ENCODE data around the gene PCNA.
"Not testable (repeated sequence)": the region's sequence is repeated elsewhere in the genome, so short reads cannot be mapped to it uniquely, and the experiment has no call there.

PCNA gene

DNA sequence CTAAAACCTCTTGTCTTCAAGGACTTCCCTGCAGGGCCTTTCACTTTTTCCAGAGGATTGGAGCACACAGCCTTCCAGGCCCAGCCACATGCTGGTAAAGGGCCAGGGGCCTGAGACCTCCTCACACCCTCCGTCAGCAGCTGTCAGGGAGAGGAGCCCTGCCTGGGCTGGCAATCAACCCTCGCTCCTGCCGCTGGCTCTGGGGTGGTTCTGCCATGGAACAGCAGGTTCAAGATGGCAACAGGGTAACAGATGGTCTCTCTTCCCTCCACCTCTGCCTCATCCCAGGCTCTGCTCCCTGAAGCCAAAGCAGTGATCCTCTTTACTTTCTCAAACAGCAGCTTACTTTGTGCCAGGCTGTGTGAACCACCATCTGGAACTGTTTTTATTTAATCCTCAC, 23.8 kb downstream of the PCNA start:
- no peak for DNase-seq

DNA sequence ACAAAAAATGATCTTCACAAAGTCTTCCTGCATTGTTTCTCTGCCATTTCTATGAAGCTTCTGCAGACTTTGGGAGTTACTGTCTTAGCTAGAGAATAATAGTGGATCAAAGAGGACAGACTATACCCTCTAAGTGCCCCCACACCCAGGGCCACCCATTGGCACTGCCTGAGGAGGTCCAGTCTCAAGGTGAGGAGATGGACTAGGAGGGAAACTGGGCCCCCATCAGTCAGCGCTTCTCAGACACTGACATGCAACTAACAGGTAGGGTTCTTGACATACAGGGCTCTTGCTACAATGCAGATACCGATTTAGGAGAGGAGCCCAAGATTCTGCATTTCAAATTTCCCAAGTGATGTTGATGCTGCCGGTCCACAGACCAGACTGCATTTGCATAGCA, 24.3 kb downstream of the PCNA start:
- no peak for DNase-seq

DNA sequence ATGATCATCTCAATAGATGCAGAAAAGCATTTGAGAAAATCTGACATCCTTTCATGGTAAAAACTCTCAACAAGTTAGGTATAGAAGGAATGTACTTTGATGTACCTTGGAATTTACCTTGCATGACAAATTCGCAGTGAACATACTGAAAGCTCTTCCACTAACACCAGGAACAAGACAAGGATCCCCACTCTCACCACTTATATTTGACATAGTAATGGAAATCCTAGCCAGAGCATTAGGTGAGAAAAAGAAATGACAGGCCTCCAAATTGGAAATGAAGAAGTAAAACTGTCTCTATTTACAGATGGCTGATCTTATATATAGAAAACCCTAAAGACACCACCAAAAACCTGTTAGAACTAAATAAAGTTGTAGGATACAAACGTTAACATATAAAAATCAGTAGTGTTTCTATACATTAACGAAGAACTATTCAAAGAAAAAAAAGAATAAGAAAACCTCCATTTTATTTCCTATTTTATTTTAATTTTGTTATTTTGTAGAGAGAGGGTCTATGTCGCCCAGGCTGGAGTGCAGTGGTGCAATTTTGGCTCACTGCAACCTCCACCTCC, 26.9 kb downstream of the PCNA start:
- no peak for DNase-seq

DNA sequence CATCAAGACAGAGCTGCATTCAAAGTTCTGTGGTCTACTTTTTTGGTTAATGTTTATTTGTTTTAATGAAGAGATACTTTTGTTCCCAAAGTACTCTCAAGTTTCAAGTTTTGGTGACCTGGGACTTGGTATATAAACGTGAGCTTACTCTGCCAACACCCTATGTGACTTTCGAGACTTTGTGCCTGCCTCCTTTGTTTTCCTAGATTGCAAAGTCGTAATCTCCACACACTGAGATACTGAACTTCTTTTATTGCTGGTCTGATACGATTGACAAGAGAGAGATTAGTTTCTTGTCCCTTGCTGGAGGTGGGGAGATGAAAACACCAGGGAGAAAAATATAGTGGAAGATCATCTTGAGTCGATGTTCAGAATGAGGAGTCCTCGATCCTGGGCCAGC, 27.9 kb downstream of the PCNA start:
- no peak for DNase-seq

DNA sequence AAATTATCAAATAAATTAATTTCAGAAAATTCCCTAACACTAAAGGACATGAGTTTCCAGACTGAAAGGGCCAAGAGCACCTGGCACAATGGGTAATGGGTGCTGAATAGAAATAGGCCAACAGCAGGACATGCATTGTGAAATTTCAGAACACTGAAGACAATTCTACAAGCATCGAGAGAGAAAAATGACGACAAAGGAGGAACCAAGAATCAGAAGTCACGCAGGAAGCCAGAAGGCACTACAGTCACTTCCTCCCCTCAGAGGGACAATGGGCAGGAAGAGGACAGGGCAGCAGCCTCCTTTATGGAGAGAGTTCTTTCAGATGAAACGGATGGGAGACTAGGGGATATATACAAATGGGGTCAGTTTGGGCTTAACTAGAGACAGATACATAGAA, 29.6 kb downstream of the PCNA start:
- DNase-seq: peak; percentile 32

DNA sequence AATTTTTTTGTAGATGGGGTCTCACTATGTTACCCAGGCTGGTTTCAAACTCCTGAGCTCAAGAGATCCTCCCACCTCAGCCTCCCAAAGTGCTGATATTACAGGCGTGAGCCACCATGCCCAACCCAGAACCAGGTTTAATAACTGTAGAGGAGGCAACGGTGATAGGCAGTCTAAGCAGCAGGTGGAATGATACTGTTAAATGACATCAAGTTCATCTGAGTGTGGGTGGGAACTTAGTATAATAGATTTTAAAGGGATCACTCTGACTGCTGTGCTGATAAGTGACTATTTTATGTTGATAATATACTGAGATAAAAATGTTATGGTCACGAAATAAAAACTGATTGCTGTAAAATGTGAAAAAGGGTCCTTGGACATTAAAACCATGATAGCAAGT, 31.1 kb downstream of the PCNA start:
- no peak for DNase-seq

DNA sequence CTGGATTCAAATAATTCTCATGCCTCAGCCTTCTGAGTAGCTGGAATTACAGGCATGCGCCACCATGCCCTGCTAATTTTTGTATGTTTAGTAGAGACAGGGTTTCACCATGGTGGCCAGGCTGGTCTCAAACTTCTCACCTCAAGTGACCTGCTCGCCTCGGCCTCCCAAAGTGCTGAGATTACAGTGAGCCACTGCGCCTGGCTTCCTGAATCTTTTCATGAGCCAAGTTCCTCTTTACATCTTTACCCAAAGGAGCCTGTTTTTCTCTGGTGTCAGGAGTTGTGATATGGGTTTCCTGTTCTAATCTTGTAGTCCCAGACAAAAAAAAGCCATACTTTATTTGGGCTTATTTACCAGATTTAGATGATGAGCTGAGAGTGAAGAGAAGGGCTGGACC, 34.4 kb downstream of the PCNA start:
- no peak for DNase-seq

DNA sequence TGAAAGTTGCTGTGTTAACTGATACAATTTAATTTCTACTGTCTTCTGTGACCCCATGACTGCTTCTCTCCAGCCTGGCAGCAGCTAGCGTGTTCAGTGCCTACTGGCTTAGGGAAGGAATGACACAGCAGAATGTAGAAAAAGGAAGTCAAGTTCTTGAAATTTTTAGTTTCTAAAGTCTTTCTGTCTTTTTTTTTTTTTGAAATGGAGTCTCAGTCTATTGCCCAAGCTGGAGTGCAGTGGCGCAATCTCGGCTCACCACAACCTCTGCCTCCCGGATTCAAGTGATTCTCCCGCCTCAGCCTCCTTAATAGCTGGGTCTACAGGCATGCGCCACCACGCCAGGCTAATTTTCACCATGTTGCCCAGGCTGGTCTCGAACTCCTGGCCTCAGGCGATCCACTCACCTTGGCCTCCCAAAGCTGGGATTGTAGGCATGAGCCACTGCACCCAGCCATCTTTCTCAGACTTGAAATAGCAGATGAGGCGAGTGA, 39.3 kb downstream of the PCNA start:
- no peak for DNase-seq

DNA sequence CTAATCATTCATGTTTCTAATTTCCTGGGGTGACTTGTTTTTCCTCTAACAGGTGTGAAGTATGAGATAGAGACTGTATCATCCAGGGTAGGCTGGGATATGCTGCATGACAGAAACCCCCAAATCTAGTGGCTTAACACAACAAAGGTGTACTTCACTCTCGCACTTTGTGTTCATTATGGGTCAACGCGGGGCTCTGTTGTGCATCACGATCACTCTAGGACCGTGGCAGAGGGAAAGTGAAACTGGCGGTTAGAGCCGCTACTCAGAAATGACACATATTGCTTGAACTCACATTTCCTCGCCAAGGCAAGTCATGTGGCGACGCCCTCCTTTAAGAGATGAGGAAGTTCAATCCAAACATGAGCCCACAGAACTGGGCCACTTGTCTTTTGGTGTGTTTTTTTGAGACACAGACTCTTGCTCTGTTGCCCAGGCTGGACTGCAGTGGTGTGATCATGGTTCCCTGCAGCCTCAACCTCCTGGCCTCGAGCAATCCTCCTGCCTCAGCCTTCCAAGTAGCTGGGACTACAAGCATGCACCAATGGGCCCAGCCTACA, 41.3 kb downstream of the PCNA start:
- peak; percentile 84 for DNase-seq

DNA sequence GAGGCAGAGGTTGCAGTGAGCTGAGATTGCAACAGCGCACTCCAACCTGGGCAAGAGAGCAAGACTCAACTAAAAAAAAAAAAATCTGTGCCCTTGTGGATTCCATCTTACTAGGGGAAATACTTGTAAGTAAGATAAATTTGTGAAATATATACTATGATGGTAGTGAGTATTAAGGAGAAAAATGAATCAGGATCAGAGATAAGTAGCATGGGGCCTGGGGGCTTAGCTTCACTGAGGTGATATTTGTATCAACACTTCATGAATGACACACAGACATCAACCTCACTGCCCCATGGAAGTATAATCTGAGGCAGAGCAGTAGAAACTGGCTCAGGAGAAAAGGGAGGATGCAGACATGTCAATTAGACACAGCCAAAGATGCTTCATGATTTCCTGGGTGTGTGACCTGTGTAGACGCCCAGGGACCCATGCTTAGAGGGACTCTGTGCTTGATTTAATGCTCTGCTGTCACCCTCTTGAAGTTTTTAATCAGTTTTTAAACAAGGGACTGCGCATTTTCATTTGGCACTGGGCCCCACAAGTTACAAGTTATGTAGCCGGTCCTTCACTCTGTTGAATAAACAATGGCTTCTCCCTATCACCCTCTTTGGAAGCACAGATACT, 41.9 kb downstream of the PCNA start:
- peak; percentile 40 for DNase-seq

DNA sequence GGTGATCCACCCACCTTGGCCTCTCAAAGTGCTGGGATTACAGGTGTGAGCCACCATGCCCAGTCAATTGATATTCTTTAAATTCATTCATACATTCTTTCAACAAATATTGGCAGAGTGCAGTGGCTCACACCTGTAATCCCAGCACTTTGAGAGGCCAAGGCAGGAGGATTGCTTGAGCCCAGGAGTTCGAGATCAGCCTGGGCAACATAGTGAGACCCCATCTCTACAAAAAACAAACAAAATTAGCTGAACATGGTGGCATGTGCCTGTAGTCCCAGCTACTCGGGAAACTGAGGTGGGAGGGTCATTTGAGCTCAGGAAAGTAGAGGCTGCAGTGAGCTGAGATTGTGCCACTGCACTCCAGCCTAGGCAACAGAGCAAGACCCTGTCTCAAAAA, 42.8 kb downstream of the PCNA start:
- not testable (repeated sequence) for DNase-seq

DNA sequence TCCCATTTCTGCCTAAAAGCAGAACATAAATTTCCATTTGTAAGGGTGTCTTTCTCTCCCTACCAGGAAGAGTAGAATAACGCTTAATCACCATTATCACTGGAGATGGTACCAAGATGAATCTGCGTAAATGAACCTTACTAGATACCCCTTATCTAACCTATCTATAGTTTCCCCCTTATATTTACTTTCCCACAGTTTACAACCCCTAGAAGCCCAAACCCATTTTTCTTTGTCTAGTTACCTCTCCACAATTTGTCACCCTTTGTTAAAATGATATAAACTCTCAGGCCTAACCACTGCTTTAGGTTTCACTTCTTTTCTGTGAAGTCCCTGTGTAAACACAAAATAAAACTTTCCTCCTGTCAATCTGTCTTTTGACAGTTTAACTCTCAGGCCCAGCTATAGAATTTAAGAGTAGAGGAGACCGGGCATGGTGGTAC, 45.5 kb downstream of the PCNA start:
- no peak for DNase-seq

DNA sequence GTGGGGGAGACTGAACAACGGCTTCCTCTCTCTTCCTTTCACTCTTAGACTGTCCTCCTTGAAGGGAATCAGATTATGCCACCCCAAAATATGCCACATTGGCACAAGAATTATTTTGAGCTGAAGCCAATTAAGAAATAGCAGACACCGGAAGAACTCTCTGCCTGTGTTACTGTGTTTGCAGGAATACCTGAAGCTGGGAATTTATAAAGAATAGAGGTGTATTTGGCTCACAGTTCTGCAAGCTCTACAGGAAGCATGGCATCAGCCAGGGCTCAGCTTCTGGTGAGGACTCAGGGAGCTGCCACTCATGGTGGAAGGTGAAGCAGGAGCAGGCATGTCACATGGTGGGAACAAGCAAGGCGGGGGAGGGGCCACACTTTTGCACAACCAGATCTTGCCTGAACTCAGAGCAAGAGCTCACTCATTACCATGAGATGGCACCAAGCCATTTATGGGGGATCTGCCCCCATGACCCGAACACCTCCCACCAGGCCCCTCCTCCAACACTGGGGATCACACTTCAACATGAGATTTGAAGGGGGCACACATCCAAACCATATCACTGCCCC, 46.0 kb downstream of the PCNA start:
- no peak for DNase-seq

DNA sequence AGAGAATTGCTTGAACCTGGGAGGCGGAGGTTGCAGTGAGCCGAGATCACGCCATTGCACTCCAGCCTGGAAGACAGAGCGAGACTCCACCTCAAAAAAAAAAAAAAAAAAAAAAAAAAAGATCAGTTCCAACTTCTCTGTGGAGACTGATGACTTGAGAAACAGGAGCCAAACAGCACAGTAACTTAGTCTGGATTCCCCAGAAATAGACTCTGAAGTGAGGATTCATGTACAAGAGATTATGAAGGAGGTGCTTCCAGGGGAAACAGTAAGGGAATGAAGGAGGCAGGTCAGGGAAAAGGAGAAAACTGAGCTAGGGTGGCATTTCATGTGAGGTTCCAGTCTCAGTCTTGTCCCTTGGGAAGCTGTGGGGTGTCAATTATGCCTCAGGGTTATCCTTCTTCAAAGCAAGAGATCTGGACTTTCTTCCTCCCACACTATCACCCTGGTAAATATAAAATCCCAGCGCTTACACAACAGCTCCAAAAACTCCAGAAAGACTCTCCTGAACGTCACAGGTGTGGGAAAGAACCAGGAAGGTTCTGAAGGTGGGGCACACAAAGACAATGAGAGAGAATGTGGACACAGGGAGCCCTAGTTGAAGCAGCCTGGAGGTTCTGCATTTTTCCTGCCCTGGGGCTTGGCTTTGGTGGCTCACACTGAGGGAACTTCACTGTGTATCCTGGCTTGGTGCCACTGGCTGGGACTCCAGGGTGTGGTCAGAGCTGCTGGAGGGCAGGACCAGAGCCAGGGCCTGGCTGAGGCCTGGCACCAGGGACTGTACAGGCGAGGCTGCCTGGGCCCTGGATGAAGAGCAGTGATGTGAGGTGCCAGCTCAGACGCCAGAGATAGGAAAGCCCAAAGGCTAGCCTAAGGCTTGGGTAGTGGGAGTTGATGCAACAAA, 46.8 kb downstream of the PCNA start:
- no peak for DNase-seq

DNA sequence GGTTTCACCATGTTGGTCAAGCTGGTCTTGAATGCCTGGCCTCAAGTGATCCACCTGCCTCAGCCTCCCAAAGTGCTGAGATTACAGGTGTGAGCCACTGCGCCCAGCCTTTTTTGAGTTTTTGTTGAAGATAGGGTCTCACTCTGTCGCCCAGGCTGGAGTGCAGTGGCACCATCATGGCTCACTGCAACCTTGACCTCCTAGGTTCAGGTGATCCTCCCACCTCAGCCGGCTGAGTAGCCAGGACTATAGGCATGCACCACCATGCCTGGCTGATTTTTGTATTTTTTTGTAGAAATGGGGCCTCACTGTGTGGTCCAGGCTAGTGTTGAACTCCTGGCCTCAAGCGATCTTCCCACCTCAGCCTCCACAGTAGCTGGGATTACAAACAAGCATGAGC, 47.8 kb downstream of the PCNA start:
- DNase-seq: not testable (repeated sequence)

DNA sequence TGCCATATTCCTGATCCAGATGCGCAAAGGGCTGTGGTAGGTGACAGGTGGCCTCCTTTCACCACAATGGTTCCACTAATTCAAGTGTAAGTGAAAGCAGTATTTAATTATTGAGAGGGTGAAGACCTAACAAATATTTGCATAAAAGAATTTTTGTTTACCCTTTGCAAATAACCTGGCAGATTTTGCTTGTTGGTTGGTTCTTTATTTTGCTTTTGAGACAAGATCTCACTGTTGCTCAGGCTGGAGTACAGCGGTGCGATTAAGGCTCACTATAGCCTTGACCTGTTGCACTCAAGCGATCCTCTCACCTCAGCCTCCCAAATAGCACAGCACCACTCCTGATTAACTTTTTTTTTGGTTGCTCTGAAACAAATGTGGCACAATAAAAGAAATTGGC, 49.2 kb downstream of the PCNA start:
- no peak for DNase-seq

DNA sequence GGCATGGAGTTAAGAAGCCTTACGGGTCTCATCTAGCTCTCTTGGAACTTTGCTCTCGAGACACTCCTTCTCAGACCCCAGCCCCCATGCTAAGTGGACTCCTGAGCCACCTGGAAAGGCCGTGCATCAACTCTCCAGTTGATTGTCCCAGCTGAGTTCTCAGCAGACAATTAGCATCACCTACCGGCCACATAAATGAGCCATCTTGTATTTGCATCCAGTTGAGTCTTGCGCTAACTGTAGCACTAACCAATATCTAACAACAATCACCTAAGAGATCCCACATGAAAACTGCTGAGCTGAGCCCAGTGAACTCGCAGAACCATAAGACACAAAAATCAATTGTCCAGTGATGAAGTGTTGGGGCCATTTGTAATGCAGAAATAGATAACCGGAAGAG, 49.7 kb downstream of the PCNA start:
- no peak for DNase-seq

DNA sequence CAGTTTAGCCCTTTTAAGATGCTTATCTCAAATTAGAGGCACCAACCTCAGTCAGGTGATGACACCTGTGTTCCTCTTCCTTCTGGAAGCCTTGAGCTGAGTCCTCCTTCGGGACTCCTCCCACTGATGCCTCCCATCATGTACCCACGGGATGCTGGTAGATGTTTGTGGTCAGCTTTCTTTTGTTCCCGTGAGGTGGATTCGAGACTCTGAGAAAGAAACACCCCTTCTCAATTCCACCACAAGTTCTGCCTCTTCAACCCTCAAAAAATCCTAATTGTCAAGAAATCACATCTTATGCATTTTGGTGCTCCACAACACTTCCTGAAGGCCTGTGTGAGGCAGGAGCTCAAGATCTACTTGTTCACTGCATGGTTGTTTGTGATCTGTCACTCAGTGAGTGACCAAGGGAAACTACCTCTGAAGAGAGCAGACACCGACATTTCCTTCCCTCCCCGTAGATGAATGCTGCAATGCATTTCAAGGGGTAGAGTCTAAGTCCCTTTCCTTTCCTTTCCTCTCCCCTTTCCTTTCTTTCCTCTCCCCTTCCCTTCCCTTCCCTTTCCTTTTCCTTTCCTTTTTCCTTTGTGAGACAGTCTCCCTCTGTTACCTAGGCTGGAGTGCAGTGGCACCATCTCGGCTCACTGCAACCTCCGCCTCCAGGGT, 50.5 kb downstream of the PCNA start:
- no peak for DNase-seq

DNA sequence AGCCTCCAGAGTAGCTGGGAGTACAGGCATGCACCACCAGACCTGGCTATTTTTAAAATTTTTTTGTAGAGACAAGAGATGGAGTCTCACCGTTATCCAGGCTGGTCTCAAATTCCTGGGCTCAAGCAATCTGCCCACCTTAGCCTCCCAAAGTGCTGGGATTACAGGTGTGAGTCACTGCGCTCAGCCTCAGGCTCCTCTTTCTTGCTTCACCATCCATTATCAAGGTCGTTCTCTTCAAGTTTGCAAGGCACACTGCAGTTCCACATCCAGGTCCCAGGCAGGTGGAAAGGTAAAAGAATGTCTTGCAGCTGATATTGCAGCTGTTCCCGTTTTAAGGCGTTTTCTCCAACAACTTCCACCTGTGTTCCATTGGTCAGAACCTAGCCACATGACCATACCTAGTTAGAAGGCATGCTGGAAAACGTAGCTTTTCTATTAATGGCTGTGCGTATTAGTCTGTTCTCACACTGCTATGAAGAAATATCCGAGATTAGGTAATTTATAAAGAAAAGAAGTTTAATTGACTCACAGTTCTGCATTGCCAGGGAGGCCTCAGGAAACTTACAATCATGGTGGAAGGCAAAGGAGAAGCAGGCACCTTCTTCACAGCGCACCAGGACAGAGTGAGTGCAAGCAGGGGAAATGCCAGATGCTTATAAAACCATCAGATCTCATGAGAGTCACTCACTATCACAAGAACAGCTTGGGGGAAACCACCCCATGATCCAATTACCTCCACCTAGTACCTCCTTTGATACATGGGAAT, 51.7 kb downstream of the PCNA start:
- no peak for DNase-seq

DNA sequence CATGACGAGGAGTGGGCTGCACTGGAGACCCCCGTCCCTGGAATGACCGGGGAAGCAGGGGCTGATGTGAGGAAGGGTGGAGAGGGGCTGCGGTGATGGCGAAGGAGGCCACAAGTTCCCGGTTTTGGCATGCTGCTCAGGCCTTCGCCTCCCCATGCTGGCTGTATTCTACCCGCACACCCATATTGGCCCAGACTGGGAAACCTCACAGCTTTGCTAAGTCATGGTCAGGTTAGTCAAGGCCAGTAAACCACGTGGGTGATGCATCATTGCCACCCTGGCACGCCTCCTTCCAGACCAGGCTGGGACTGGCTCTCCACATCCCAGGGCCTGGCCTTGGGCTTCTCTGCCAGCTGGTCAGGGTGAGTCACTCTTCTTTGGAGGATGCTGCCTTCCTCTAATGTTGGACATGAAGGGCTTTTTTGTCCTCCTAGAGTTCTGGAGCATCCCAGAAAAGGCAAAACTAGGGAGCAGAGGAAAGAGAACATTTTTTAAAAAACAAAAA, 53.8 kb downstream of the PCNA start:
- DNase-seq: no peak

DNA sequence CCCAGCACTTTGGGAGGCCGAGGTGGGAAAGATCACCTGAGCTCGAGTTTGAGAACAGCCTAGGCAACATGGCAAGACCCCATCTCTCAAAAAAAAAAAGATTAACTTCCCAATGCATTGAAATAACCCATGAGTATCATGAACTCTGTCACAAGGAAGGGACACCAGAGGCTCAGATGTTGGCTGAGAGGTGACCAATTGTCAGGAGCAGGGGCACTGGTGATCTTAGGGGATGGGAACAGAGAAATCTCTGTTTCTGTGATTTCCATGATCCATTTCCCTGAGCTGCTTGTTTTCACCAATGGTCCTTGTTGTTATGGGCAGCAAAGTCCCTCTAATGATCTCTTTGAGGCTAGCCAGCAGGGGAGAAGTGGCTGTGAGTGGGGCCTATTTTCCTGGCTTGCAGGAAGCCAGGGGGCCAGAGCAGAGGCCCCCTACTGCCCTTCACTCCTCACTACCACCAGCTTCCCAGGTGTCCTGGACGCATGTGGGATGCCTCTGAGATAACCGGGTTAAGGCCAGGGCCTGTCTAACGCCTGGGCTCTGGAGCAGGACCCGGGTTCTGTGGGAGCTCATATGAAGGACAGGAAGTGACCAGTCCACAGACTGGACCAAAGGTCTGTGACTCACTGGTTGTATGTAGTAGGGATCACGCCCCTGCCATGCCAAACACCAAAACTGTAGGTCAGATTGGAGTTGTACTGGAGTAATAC, 54.4 kb downstream of the PCNA start:
- DNase-seq: no peak
